Measurements from ENCODE around the gene FOXK1.

Gene FOXK1

DNA sequence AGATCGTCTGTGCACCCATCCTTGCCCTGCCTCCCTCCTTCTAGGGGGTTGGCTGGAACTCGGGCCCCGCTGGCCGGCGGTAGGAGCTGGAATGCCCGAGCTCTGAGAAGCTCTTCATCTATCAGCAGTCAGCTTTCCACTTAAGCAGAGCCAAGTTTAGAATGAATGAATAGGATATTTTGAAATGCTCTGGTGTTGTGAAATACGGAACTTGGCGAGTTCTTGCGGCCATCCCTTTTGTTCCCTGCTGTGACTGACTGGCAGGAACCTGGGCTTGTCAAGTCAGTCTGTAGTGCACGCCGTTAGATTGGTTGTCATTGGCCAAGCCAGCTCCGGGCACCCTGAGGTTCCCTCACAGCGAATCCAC, 33.3 kb downstream of the FOXK1 start:
- no peak overlapping the region for H3K4me3 ChIP-seq (ENCODE audit: low read depth, low read length)
- H3K9me3 ChIP-seq (ENCODE audit: severe bottlenecking) = no peaks in the 10 kb centered on the region
- H3K27ac ChIP-seq = no peak overlapping the region
- peaks cover 8% of the 10 kb centered on the region for H3K36me3 ChIP-seq
- no peak for DNase-seq
- no peaks in the 10 kb centered on the region for H3K27me3 ChIP-seq (ENCODE audit: insufficient read depth, low read depth, severe bottlenecking)
- TF ChIP-seq, protein P1, sequence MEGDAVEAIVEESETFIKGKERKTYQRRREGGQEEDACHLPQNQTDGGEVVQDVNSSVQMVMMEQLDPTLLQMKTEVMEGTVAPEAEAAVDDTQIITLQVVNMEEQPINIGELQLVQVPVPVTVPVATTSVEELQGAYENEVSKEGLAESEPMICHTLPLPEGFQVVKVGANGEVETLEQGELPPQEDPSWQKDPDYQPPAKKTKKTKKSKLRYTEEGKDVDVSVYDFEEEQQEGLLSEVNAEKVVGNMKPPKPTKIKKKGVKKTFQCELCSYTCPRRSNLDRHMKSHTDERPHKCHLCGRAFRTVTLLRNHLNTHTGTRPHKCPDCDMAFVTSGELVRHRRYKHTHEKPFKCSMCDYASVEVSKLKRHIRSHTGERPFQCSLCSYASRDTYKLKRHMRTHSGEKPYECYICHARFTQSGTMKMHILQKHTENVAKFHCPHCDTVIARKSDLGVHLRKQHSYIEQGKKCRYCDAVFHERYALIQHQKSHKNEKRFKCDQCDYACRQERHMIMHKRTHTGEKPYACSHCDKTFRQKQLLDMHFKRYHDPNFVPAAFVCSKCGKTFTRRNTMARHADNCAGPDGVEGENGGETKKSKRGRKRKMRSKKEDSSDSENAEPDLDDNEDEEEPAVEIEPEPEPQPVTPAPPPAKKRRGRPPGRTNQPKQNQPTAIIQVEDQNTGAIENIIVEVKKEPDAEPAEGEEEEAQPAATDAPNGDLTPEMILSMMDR (IDR thresholded peaks at IDR 0.05; ENCODE audit: low read depth, low read length) = no peak

DNA sequence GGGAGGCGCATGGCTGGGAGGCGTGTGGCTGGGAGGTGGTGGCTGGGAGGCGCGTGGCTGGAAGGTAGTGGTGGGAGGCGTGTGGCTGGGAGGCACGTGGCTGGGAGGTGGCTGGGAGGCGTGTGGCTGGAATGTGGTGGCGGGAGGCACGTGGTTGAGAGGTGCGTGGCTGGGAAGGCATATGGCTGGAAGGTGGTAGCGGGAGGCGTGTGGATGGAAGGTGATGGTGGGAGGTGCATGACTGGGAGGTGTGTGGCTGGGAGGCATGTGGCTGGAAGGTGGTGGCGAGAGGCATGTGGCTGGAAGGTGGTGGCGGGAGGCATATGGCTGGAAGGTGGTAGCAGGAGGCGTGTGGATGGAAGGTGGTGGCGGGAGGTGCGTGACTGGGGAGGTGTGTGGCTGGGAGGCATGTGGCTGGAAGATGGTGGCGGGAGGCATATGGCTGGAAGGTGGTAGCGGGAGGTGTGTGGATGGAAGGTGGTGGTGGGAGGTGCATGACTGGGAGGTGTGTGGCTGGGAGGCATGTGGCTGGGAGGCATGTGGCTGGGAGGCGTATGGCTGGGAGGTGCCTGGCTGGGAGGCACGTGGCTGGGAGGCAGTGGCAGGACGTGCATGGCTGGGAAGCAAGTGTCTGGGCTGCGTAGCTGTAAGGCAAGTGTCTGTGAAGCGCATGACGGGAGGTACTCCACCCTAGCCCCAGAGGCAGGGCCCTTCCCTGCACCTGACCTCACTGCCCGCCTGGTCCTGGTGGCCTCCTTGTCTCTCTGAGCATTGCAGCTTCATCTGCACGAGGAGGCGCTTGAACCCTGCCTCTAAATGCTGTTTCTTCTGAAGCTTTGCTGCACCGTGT, 35.1 kb downstream of the FOXK1 start:
- no peak overlapping the region for H3K27ac ChIP-seq
- no peaks in the 10 kb centered on the region for H3K9me3 ChIP-seq (ENCODE audit: severe bottlenecking)
- DNase-seq = no peak
- TF ChIP-seq, protein P1 (IDR thresholded peaks at IDR 0.05; ENCODE audit: low read depth, low read length) = no peak
- H3K4me3 ChIP-seq (ENCODE audit: low read depth, low read length) = no peak overlapping the region
- H3K27me3 ChIP-seq (ENCODE audit: insufficient read depth, low read depth, severe bottlenecking) = no peaks in the 10 kb centered on the region
- H3K36me3 ChIP-seq = peaks cover 3% of the 10 kb centered on the region; the same call in 1 of the 2 replicates

DNA sequence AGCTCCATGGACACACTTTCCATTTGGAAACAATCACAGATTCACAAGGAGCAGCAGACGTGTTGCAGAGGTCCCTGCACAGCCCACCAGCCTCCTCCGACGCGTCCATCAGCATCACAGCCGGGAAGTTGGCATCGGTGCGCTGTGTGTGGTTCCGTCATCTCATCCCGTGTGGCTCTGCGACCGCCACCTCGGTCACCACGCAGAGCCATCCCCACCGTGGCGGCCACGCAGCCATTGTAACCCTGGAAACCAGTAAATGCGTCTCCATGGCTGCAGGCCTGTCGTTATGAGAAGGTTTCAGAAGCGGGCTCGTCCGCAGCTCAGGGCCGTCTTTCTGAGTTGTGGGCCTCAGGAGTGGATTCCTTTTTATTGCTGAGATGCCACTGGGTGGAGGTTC, 36.0 kb downstream of the FOXK1 start:
- Histone ChIP-seq H3K9me3 (ENCODE audit: severe bottlenecking) (no peaks in the 10 kb centered on the region), H3K4me3 (ENCODE audit: low read depth, low read length) (no peak overlapping the region), H3K36me3 (peaks cover 6% of the 10 kb centered on the region; the same call in 1 of the 2 replicates), H3K27ac (no peak overlapping the region), H3K27me3 (ENCODE audit: insufficient read depth, low read depth, severe bottlenecking) (no peaks in the 10 kb centered on the region)
- TF ChIP-seq, protein P1 (IDR thresholded peaks at IDR 0.05; ENCODE audit: low read depth, low read length) = no peak
- DNase-seq = no peak

DNA sequence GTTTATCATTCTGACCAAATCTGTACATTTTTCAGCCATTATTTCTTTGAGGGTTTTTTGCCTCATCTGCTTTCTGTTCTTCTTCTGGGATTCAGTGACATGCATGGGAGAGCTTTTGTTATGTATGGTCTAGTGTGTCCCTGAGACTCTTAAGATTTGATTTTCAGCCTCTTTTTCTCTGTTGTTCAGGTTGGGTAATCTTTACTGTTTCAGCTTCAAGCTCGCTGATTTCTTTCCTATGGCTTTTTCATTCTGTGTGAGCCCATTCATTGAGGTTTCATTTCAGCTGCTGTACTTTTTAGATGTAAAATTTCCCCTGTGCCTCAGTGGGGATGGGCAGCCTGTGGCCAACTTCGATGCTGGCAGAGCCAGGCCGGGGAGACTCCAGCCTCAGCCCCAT, 38.1 kb downstream of the FOXK1 start:
- TF ChIP-seq, protein P1 (IDR thresholded peaks at IDR 0.05; ENCODE audit: low read depth, low read length) = no peak

DNA sequence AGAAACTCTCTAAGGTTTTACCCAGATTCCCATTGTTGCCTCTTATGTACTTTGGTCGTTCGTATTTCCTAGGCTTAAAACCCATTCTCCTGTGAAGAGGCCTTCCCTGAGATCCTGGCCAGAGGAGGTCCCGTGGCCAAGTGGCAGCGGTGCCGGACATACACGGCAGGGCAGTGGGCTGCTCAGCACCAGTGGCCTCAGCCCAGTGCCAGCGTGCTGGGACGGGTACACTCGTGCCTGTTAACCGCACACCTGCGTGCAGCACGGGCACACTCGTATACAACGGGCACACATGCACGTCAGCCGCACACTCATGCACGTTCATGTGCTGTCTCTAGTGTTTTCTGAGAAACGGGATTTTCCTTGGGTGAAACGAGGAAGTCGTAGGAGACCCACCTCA, 40.2 kb downstream of the FOXK1 start:
- Histone ChIP-seq H3K9me3 (ENCODE audit: severe bottlenecking) (no peaks in the 10 kb centered on the region), H3K27ac (no peak overlapping the region), H3K36me3 (peaks cover 9% of the 10 kb centered on the region; the same call in 1 of the 2 replicates), H3K27me3 (ENCODE audit: insufficient read depth, low read depth, severe bottlenecking) (no peaks in the 10 kb centered on the region), H3K4me3 (ENCODE audit: low read depth, low read length) (no peak overlapping the region)
- no peak for DNase-seq
- TF ChIP-seq, protein P1 (IDR thresholded peaks at IDR 0.05; ENCODE audit: low read depth, low read length) = no peak

More for the DNA sequence above, 38.1 kb downstream of the FOXK1 start:
- no peak overlapping the region for H3K4me3 ChIP-seq (ENCODE audit: low read depth, low read length)
- peaks cover 6% of the 10 kb centered on the region; the same call in 1 of the 2 replicates for H3K36me3 ChIP-seq
- no peak for DNase-seq
- H3K27me3 ChIP-seq (ENCODE audit: insufficient read depth, low read depth, severe bottlenecking) = no peaks in the 10 kb centered on the region
- H3K9me3 ChIP-seq (ENCODE audit: severe bottlenecking) = no peaks in the 10 kb centered on the region
- no peak overlapping the region for H3K27ac ChIP-seq
